GM18507 (cell line): Measurements from ENCODE around the gene ERP44.

ENCODE experiments used
- DNase-seq: peaks from one replicate; pipeline ENCODE4 v3.0.0; 2011; ENCODE audit warnings: low read depth; ENCODE audit not compliant: insufficient read length; ENCODE audit errors: extremely low spot score
- FAIRE-seq: peaks from 2 replicates; lab custom pipeline; 2011; peaks lifted over from hg19 to GRCh38; lab: Jason Lieb, UNC

The ERP44 gene

DNA sequence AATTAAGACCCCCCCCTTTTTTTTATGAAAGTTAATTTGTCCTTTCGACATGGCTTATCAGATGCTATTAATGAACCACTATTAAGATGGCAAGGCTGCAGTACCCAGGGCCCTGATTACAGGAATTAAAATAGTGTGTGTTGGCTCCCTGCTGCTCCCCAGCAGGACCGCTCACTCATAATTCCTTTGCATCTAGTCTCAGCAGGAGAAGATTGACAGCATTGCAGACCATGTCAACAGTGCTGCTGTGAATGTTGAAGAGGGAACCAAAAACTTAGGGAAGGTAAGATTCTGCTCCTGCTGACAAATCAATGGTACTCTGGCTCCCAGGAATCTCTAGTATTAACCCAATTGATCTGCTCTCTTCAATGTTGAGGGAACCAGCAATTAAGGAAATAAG is 131.3 kb downstream of the ERP44 start:
- no peak for FAIRE-seq

DNA sequence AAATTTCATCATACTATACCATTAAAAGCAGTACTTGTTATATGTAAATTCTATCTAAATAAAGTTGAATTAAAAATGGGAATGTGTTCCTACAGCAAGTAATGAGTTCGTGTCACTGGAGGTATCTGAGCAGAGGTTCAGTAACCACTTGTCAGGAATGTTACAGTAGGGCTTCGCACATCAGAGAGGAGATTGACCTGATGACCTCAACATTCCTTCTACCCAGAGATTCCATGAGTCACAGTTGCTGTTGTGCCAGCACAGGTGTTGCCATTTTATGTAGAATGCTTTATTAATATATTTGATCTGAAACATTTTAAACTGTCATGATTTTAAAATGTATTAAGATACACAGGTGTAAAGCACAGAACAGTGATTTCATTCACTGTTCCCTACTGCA is 132.1 kb downstream of the ERP44 start:
- DNase-seq (no peak), FAIRE-seq (no peak)

More for the DNA sequence above, 131.3 kb downstream of the ERP44 start:
- DNase-seq = no peak

DNA sequence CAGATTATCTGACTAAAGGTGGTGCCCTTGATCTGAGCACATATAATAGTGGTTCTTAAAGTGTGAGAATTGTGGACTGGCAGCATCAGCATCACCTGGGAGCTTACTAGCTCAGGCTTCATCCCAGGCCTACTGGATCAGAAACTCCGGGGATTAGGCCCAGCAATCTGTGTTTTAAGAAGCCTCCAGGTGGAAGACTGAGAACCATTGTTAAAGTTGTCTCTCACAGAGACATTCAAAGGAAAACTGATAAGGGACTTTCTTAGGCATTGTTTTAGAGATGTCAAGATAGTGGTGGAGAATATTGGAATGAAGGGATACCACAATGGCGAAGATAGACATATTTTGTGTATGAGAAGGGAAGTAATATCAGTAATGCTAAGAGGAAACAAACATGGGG is 132.8 kb downstream of the ERP44 start:
- no peak for DNase-seq
- no peak for FAIRE-seq

DNA sequence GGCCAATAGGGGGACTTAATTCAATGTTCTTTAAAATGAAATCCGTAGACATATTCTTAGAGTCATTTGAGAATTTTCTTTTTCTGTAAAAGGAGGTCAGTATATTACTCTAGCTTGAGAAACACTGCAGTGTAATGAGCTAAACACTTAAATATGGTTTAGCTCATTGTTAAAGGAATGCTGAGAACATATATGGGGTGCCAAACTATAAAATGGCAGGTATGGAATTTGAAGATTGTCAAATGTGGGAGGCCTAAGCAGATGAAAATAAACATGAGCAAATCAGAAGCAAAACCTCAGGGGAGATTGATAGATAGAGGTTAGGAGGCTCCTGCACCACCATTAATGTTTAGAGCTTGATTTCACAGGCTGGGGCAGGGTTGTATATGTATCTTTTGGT is 134.5 kb downstream of the ERP44 start:
- DNase-seq = no peak
- no peak for FAIRE-seq

DNA sequence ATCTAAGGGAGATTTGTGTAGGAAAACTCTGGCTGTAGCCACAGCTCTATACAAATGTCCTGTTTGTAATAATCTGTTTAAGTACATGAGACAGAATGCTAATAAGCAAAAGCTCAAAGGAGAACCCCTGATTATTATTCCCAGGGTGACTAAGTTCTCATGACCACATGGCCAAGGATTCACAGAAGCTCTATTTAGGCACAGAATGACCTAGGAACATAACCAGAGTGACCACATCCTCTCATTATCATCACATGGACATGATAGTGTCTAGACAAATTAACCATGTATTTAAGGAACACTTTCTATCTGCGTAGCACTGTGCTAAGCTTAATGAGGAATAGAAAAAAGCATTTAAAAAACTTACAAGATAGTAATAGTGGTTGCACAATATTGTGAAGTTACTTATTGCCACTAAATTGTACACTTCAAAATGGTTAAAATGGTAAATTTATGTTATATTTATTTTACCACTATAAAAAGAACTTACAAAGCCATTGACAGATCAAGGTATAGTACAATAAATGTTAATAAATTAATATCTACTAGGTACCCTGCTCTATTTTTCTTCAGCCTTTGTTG is 136.0 kb downstream of the ERP44 start:
- FAIRE-seq = no peak
- DNase-seq = no peak

DNA sequence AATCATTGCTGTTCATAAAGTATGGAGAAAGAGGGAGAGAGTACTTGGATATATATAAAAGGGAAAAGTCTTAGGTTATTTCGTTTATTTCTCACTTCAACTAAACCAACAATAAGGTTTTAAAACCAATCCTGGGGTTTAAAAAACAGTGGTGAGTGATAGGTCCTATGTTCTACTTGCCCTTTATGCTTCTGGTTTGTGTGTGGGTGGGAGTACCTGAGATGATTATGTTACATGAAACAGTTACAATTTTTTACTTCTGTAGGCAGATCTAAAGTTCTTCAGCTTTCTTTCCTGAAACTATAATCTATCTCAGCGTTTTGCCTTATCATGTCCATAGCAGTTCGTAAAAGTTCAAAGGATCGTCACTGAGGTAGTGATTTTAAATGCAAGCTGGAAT is 143.2 kb downstream of the ERP44 start:
- DNase-seq = no peak
- FAIRE-seq = no peak

DNA sequence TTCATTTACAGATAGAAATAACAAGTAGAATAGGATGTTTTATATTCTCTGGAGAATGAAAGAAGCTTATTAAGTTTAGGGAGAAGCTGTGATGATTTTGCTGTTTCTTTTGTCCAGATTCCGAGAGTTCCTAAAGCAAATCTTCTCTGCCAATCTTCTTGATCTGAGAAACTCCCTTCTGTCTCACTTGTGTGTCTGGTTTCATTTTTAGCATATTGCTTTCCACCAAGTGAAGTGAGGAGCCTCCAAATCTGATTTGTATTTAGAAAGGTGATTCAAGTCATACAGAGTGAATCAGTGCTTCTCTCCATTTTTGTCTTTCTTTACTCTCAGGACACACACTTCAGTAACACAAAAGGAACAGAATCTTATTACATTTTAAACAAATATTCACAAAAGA is 144.0 kb downstream of the ERP44 start:
- FAIRE-seq = peak; percentile 67

DNA sequence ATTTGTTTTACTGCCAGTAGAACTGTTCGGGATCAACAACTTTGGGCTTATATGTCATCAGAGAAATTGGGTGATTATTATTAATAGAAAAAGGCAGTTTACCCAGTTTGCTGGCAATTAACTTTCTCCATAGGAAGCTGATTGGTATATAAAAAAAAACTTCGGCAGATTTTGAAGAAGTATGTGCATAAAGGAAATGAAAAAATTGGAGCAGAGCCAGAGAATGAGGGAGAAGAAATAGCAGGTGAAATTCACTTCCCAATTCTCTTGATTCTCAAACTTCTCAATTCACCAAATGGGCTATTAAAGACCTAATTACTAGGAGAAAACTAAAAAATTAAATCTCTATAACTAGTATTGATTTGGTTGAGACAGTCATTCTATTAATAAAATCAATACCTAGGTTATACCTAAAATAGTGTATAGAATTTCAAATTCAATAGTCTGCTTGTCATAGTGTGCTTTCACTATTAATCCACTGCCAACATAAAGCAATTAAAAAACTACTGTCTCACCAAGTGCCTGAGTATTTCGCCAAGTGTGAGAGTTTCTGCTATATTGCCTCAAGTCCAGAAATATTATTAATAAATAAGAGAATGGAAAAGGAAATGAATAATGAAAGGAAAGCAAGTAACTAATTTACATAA is 144.8 kb downstream of the ERP44 start:
- FAIRE-seq = peak; percentile 24
- no peak for DNase-seq

More for the DNA sequence above, 144.0 kb downstream of the ERP44 start:
- no peak for DNase-seq

DNA sequence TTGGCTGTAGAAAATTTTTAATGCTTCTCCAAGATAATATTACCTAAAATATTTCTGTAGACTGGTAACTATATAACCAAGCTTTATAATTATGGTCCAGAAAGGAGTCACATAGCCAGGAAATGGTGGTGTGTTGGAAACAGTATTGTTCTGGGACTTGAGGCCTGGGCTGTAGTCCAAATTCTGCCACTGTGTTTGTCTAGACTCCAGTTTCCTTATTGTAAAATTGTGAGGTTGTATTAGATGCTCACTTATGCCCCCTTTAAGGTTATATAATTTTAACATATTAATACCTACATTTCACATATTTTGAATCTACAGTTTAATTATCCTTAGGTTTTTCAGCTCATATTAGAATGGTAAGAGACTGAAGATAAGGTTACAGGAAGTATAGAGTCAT is 149.9 kb downstream of the ERP44 start:
- no peak for FAIRE-seq

DNA sequence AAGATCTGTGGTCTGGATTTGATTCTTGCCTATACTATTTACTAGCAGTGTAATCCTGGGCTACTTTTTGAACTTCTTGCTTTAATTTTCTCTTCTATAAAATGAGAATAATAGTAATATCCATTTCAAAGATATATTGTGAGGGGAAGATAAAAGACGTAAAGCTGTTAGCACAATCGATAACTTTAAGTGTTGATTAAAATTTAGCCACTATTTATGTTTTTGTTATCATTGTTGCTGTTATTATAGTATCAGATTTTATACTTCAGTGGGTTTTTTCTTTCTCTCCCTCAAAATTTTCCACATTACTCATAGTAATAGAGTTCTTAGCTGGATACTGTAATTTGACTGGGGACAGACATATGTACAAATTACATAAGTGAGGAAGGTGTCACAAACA is 150.3 kb downstream of the ERP44 start:
- DNase-seq (no peak), FAIRE-seq (no peak)

More for the DNA sequence above, 149.9 kb downstream of the ERP44 start:
- no peak for DNase-seq

DNA sequence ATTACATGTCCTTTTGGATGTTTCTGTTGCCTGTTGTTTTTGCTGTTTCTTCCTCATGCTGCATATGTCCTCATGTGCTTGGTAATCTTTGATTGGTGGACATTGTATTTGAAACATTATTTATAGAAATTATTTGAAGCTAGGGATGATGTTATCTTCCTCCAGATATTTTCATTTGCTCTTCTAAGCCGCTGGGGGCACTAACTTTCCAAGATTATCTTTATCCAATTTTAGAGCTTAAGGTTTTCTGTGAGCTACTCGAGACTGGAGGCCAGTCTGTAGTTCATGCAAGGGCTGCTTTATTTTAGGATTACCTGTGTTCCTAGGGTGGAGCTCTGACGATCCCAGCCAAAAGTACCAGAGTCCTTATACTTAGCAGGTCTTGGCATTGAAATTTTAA is 151.4 kb downstream of the ERP44 start:
- no peak for DNase-seq
- no peak for FAIRE-seq

DNA sequence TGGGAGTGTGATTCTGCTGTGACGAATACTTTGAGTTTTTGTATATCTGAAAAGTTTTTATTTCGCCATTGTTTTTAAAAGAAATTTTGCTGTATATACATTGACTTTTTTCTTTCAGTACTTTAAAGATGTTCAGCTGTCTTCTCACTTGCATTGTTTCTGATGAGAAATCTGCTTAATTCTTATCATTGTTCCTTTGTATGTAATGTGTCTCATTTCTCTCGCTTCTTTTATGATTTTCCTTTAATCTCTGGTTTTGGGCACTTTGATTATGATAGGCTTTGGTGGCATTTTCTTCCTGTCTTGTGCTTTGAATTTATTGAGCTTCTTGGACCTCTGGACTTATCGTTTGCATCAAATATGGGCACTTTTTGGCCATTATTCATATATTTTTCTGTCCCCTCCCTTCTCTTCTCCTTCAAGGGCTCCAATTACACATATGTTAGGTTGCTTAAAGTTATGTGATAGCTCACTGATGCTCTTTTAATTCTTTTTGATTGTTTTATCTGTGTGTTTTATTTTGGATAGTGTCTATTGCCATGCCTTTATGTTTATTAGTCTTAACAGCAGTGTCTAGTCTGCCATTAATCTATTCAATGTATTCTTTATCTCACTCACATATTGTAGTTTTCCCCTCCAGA is 161.7 kb downstream of the ERP44 start:
- FAIRE-seq = no peak
- DNase-seq = no peak

DNA sequence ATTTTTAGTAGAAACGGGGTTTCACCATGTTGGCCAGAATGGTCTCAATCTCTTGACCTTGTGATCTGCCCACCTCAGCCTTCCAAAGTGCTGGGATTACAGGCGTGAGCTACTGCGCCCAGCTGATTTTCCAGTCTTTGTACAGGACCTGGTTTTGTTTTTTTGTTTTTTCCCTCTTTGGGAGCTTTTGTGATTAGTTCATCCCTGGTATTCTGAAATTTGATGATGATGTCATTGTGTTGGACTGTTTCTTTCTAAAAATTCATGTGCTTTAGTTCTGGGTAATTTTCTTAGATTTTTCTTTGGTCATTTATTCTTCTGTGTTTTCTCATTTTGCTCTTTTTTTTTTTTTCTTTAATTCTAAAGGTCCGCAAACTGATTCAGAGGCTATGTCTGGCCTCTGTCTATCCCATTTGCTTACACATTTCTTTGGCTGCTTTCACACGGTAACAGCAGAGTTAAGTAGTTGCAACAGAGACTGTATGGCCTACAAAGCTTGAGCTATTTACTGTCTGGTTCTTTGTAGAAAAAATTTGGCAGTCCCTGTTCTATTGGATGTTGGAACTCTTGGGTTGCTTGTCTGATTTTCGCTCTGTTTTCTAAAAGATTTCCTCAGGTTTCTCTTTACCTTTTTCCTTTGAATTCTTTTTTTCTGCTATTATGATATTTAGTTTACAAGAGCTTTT is 167.5 kb downstream of the ERP44 start:
- DNase-seq = no peak
- no peak for FAIRE-seq

DNA sequence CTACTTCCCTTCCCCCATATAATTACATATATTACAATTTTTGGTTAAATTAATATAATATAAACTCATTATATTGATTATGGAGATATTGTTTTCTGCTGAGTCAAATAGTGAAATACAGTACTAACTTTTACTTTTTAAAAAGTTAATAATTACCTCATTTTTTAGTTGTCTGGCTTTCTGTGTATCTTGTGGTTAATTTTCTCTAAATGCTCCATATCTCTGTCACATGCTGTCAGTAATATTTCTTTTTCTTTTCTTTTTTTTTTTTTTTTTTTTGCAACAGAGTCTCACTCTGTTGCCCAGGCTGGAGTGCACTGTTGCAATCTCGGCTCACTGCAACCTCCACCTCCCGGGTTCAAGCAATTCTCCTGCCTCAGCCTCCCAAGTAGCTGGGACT is 169.1 kb downstream of the ERP44 start:
- FAIRE-seq (no peak), DNase-seq (no peak)
